GM23248 (cell line): ENCODE measurements around the gene PRTN3.

Source experiments
- EZH2 ChIP-seq: fragments of 200-600 bp; sonication (generic); IDR thresholded peaks from 2 replicates; pipeline ENCODE4 v1.6.1; 2018; ENCODE audit warnings: antibody characterized with exemption, mild to moderate bottlenecking; ENCODE audit not compliant: insufficient read depth, poor library complexity, severe bottlenecking
- EZH2phosphoT487 ChIP-seq: fragments of 200-600 bp; sonication (generic); IDR thresholded peaks from 2 replicates; pipeline ENCODE4 v1.6.1; 2018; ENCODE audit warnings: antibody characterized with exemption, moderate library complexity, mild to moderate bottlenecking, low read depth; ENCODE audit not compliant: insufficient read depth

DNA sequence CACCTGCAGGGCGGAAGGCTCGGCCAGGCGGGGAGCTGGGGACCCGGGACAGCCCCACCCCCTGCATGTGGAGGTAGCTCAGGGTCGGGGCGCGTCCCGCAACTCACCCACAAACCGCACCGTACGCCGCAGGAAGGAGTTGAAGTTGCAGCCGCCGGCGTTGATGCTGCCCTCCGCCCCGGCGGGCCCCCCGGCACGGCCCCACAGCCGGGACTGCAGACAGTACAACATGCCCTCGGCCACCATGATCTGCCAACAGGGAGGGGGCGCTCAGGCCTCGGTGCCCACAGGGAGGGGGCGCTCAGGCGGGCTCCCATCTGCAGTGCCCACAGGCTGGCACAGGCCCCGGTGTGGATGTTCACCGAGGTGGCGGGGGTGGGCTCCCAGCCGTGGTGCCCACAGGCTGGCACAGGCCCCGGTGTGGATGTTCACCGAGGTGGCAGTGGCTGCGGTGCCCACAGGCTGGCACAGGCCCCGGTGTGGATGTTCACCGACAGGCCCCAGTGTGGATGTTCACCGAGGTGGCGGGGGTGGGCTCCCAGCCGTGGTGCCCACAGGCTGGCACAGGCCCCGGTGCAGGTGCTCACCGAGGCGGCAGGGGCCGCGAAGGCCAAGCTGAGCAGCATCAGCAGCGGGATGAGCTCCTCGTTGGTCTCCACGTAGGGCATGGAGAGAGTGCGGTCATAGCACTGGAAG, 25.6 kb upstream of the PRTN3 start:
- TF ChIP-seq EZH2 = no peak
- TF ChIP-seq EZH2phosphoT487 = no peak
